ENCODE measurements around the gene CNTN1.

- TF ChIP-seq CTCF (optimal IDR thresholded peaks at IDR 0.05 in 1 of 3, IDR thresholded peaks at IDR 0.05 in 1 of 3, conservative IDR thresholded peaks at IDR 0.05 in 1 of 3; ENCODE audit: extremely low read depth in 1 of 3, insufficient read depth in 2 of 3, low read length in 3 of 3), result no peak
- no peak for TF ChIP-seq EZH2 (IDR thresholded peaks at IDR 0.05; ENCODE audit: low read length)
Measured at GRCh38 chr12:40833818-40834217, 141.6 kb downstream of the CNTN1 start.

All from keratinocyte (primary cell).